ENCODE data around the gene KRT73. TPM values are rescaled to one million over a fixed set of nuclear protein-coding genes. Genes with fewer than 3 reads are reported as not detected.
A peak's percentile ranks its signal among the peaks of the same experiment; 100 is the strongest.

The KRT73 gene
- total and polyA plus RNA-seq, 2 of the 8 experiments (the other 6 are each of a cell fraction or from before 2014, with no cell fraction given): not detected

DNA sequence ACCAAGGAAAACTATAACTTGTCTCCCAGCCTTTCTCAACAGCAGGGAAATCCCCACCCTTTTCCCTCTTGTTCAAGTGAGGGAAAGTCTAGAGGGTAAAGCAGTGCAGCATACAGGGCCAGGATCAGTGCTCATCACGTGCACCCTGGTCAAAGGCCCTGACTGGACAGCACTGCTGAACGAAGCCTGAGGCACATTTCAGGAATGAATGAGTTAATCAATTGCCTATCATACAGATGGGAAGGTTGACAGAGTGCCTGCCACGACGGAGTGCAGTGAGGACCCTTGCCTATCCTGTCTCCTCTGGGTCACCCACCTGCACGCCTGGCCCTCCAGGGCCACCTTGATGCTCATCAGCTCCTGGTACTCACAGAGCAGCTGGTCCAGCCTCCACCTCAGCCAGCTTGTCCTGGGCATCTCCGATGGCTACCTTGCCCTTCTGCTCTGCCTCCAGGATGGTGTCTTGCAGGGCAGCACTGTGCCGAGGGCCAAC lies 11.7 kb upstream of the KRT73 start:
- no peak overlapping the region for H2AFZ ChIP-seq (ENCODE audit: low read length)
- POLR2A ChIA-PET (ENCODE audit: partially characterized antibody): no interaction called here
- H2BK12ac ChIP-seq (ENCODE audit: low read depth, low read length): no peak overlapping the region
- H3K14ac ChIP-seq (ENCODE audit: insufficient read length): no peak overlapping the region
- no peaks in the 10 kb centered on the region; the same call in 1 of the 2 replicates for H3K79me1 ChIP-seq (ENCODE audit: low read depth, low read length)
- H3K56ac ChIP-seq (replicated peaks; ENCODE audit: insufficient read length, low read depth, low read length): no peak overlapping the region
- H4K8ac ChIP-seq (ENCODE audit: extremely low read depth, insufficient read depth, low read length): no peak overlapping the region
- no peak for FAIRE-seq
- no peak overlapping the region for H4K5ac ChIP-seq (ENCODE audit: insufficient read length, low read depth, low read length)
- H3K9me3 ChIP-seq (ENCODE audit: insufficient read depth in 2 of 2, low read depth in 1 of 2, low read length in 1 of 2): no peaks in the 10 kb centered on the region
- H3K18ac ChIP-seq (ENCODE audit: extremely low read depth, low read length): no peak overlapping the region
- H3K4me3 ChIP-seq (ENCODE audit: extremely low read depth in 1 of 4, insufficient read depth in 2 of 4, low read depth in 3 of 4, low read length in 4 of 4): no peak overlapping the region
- WGBS, 2 experiments (ENCODE audit: extremely low coverage in 1 of 2, insufficient coverage in 1 of 2, insufficient read length in 1 of 2, insufficient replicate concordance in 2 of 2, low coverage in 1 of 2, low lambda C conversion rate in 2 of 2, missing lambda C conversion rate in 1 of 2): 85% methylated on average over 7 of the region's 7 CpGs; no CpG with 5 or more reads in 1 of the 2 experiments
- no peaks in the 10 kb centered on the region for H3K4me1 ChIP-seq (replicated peaks in 1 of 4; ENCODE audit: control insufficient read depth in 3 of 4, insufficient read depth in 4 of 4, low read length in 3 of 4)
- no peak overlapping the region for H3K4ac ChIP-seq (replicated peaks; ENCODE audit: insufficient read length, low read depth, low read length)
- no peak overlapping the region for H2AK5ac ChIP-seq (ENCODE audit: low read depth, low read length)
- H3K79me2 ChIP-seq (ENCODE audit: control insufficient read depth in 1 of 2, insufficient read depth in 2 of 2, low read length in 2 of 2): no peaks in the 10 kb centered on the region
- no peak overlapping the region for H3K23ac ChIP-seq (ENCODE audit: insufficient read length)
- H3K36me3 ChIP-seq (ENCODE audit: control insufficient read depth in 2 of 4, insufficient read depth in 4 of 4, low read length in 3 of 4): no peaks in the 10 kb centered on the region
- no peak overlapping the region for H2BK15ac ChIP-seq (ENCODE audit: low read length)
- H4K91ac ChIP-seq (replicated peaks; ENCODE audit: insufficient read length, low read length): no peak overlapping the region
- H3K23me2 ChIP-seq (ENCODE audit: low read depth, low read length): no peaks in the 10 kb centered on the region
- H4K20me1 ChIP-seq (replicated peaks in 1 of 2; ENCODE audit: control insufficient read depth in 1 of 2, insufficient read depth in 2 of 2, low read length in 2 of 2): no peaks in the 10 kb centered on the region
- H3K27me3 ChIP-seq (replicated peaks in 1 of 4; ENCODE audit: control insufficient read depth in 3 of 4, extremely low read depth in 1 of 4, insufficient read depth in 3 of 4, low read length in 3 of 4): no peaks in the 10 kb centered on the region; a peak in 2 of 7 replicates
- H2BK120ac ChIP-seq (replicated peaks; ENCODE audit: low read depth, low read length): no peak overlapping the region
- DNase-seq (ENCODE audit: low read depth in 1 of 2, low spot score in 2 of 2): peak in 1 of 2 experiments; percentile 17
- H3K27ac ChIP-seq (ENCODE audit: low read depth, low read length): no peak overlapping the region
- no peak overlapping the region for H3K4me2 ChIP-seq (ENCODE audit: insufficient read depth in 1 of 2, low read depth in 2 of 2, low read length in 2 of 2)
- CTCF ChIA-PET (ENCODE audit: partially characterized antibody): interaction anchor here (1.7 kb wide), 2 partner anchors 18 to 19 kb away, joined by 3 to 6 read pairs; no protein-coding TSS in a partner anchor
- H3K9ac ChIP-seq (replicated peaks in 1 of 4; ENCODE audit: extremely low read depth in 1 of 4, low read depth in 3 of 4, low read length in 3 of 4): no peak overlapping the region
- H2BK20ac ChIP-seq (ENCODE audit: low read length): no peak overlapping the region
- no peak overlapping the region for H2BK5ac ChIP-seq (ENCODE audit: low read depth, low read length)

Data from H1 (cell line).